Choroid plexus epithelial cell (primary cell): ENCODE measurements around the gene KCNJ10.

Experiments
- DNase-seq: peaks from one replicate; pipeline ENCODE4 v3.0.0-alpha.2; 2010; ENCODE audit warnings: low read depth
- H3K4me3 ChIP-seq: 2 replicates; pipeline ENCODE4 v1.5.1; 2011; ENCODE audit warnings: low read depth, mild to moderate bottlenecking, control low read depth, low read length, moderate library complexity
- CTCF ChIP-seq: conservative IDR thresholded peaks from 2 replicates; pipeline ENCODE4 v1.5.1; 2011; ENCODE audit warnings: low read depth, mild to moderate bottlenecking, control low read depth, inconsistent platforms, low read length, moderate library complexity

The KCNJ10 gene

GRCh38 chr1:160105155-160105554 lies 35.2 kb upstream of the KCNJ10 start:
- TF ChIP-seq CTCF = no peak
- DNase-seq = no peak

DNA sequence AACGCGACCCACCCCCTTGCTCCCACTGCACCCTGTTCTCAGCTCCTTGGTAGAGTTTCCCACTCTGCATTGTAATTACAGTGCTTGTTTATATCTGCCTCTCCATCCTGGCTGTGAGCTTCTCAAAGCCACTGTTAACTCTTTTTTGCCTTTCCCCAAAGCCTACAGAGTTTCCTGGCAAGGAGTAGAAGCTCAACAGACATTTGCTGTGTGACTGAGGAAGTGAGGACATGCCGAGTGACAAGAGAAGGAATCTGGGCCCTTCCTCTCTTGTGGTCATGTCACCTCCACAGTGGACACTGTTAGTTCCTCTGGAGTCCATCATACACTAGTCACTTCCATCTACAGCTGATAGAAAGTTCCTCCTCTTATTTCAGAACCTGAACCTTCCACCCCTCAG lies 34.5 kb upstream of the KCNJ10 start:
- H3K4me3 ChIP-seq = no peak overlapping the region
- DNase-seq = no peak
- no peak for TF ChIP-seq CTCF

More at GRCh38 chr1:160105155-160105554, 35.2 kb upstream of the KCNJ10 start:
- no peak overlapping the region for H3K4me3 ChIP-seq

DNA sequence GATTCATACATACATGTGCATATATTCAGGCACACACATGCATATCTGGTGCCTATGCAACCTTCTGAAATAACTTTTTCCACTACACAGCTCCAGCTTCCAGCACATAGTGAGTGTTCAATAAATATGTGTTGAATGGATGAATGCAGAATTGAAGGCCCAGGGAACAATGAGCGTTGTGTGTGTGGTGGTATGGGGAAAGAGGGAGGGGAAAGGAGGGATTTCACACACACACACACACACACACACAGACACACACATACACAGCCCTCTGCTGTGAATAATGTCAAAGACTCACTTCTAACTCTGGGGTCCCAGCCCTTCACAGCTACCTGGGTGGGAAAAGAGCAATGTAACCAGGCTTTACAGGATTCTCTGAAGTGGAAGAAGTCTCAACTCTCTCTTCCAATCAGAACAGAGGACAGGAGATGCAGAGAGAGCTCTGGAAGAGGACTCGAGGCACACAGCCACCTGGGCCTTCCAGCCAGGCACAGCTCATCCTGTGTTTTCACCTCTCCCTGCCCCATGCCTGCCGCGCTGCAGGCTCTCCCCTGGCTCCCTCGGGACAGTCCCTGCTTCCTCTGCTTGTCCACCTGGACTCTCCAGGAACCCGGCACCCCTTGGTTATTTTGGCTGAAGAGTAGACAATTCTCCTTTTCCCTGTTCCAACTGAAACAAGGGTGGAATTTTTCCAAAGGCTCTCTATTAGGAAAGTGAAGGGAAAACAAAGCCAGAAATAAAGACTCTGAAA lies 33.9 kb upstream of the KCNJ10 start:
- H3K4me3 ChIP-seq = no peak overlapping the region
- no peak for TF ChIP-seq CTCF
- DNase-seq = no peak

GRCh38 chr1:160101717-160102522 lies 32.0 kb upstream of the KCNJ10 start:
- H3K4me3 ChIP-seq = no peak overlapping the region
- peak; percentile 59 for DNase-seq
- no peak for TF ChIP-seq CTCF

DNA sequence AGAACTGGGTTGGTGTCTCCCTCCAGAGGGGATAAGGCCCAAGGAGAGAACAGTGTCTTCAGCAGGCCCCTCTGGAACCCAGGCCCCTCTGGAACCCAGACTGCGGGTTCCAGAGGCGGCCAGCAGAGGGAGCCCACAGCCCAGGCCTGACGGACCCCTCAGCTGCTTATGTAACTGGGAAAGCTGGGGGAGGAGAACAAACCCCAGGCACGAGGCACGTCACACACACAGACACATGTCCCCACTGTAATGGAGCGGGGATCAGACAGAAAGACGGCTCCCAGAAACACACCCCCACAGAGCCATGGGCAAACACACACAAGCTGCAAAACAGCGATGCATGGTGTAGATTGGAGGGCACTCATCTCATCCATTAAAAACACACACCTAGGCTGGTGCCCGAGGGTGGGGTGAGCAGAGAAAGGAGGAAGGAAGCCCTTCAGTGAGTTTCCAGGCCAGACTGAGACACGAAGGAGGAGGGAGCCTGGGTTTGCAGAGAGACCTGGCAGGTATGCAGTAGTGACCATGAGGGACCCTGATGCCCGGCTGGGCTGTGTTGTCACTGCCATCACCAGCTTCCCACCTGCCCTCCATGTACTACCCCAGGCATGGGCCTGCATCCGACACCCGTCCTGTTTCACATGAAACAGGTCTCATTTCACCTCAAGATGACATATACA lies 31.2 kb upstream of the KCNJ10 start:
- peak; percentile 91 for TF ChIP-seq CTCF
- DNase-seq = peak; percentile 69
- no peak overlapping the region for H3K4me3 ChIP-seq

DNA sequence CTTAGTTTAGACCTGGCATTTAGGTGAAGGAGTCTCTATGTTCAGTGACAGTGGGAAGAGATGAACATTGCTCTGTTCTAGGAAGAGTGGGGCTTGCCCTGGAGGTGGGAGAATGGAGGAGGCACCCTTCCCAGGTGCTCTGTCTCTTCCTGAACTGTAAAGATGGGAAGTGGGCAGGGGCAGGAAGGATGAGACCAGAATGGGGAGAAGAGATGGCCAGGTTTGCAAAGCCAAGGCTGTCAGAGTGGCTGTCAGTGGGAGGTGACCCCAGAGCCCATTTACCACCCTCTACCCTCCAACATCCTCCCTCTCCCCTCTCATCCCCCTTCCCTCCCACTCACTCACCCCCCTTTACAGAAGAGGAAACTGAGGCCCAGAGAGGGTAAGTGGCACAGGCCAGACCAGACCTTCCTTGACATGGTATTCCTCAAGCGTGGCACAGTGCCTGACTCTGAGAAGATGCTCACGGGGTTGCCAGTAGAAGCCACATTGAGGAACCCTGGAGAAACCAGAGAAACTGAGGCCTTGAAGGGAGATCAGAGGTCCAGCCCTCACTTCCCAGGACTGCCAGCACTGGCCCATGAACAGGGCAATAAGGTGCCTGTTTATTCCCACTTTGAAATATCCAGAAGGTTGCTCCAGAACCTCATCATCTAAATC lies 29.9 kb upstream of the KCNJ10 start:
- DNase-seq = no peak
- H3K4me3 ChIP-seq = no peak overlapping the region
- no peak for TF ChIP-seq CTCF
